ENCODE data around the gene STAU1. TPM values are rescaled to one million over a fixed set of nuclear protein-coding genes. Genes with fewer than 3 reads are reported as not detected.
"Not testable (repeated sequence)": the region's sequence is repeated elsewhere in the genome, so short reads cannot be mapped to it uniquely, and the experiment has no call there.

Gene STAU1, protein sequence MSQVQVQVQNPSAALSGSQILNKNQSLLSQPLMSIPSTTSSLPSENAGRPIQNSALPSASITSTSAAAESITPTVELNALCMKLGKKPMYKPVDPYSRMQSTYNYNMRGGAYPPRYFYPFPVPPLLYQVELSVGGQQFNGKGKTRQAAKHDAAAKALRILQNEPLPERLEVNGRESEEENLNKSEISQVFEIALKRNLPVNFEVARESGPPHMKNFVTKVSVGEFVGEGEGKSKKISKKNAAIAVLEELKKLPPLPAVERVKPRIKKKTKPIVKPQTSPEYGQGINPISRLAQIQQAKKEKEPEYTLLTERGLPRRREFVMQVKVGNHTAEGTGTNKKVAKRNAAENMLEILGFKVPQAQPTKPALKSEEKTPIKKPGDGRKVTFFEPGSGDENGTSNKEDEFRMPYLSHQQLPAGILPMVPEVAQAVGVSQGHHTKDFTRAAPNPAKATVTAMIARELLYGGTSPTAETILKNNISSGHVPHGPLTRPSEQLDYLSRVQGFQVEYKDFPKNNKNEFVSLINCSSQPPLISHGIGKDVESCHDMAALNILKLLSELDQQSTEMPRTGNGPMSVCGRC
- 80.1 TPM for polyA plus RNA-seq (2013, experiment 1 of 2; ENCODE audit: insufficient read length)
- polyA plus RNA-seq (2013, experiment 2 of 2; ENCODE audit: insufficient read length) = 79.0 TPM

GRCh38 chr20:49187851-49188641 lies at the start of gene STAU1:
TSS of gene STAU1 (minus strand) at chr20:49188334. CDS start at chr20:49166201, 22,133 bp downstream.
- peak; percentile 96 for DNase-seq

DNA sequence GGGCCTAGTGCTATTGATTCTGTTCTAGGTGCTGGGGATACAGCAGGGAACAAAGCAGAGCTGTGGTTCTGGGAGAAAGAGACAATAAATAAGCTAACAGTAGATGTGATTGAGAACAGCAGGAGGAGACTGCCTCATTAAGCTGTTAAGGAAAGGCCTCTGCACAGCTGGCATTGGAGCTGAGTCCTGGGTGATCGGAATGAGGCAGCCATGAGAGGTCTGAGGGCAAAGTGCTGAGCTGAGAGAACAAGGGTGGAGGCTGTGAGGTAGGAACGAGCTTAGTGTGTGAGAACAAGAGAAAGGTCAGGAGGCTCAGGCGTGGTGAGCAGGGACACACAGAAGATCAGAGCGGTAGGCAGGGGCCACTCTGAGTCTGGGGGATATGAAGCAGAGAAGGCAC lies 49.4 kb upstream of the STAU1 start:
- no peak for DNase-seq

DNA sequence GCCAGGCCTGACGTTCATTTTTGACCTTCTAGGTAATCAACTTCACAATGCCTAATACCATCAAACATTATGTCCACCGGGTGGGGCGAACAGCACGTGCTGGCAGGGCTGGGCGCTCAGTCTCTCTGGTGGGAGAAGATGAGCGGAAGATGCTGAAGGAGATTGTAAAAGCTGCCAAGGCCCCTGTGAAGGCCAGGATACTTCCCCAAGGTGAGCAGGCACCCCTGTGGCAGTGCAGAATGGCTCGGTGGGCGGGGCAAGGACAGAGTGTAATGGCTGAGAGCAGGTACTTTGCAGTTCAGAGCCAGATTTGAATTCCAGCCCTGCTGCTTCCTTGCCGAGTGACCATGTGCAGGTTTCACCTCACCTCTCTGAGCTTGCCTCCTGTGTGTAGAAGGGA lies 48.2 kb upstream of the STAU1 start:
- DNase-seq = no peak

DNA sequence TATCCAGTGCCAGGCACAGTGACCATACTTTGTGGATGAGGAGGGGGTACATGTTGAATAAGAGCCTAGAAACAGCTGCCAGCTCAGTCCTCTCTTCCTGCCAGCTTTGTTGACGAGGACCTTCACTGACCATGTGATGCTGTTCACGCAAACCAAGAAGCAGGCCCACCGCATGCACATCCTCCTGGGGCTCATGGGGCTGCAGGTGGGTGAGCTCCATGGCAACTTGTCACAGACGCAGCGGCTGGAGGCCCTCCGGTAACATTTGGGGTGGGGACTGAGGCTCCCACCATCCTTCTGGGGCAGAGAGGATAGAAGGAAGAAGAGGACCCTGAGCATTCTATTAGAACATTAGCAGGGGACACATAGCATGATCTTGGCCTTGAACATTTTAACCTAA lies 46.7 kb upstream of the STAU1 start:
- DNase-seq = no peak

DNA sequence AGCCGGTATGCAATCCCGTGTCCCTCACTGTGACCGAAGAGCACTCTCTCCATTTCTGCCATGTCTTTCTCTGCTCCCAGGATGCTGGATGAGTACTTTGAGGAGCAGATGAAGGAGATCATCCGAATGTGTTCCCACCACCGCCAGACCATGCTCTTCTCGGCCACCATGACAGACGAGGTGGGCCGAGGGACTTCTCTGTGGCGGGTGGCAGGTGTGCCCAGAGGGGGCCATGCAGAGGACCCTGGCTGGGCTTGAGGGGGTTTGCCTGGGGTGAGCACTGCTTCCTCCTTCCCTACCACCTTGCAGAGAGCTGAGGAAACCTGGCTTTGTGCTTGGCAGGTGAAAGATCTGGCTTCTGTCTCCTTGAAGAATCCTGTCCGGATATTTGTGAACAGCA lies 45.1 kb upstream of the STAU1 start:
- DNase-seq = no peak

GRCh38 chr20:49231471-49231870 lies 43.3 kb upstream of the STAU1 start:
- no peak for DNase-seq

GRCh38 chr20:49230561-49231133 lies 42.5 kb upstream of the STAU1 start:
- no peak for DNase-seq

- DNase-seq = no peak
Measured at GRCh38 chr20:49230021-49230420, 41.9 kb upstream of the STAU1 start.

- DNase-seq = no peak
Measured at GRCh38 chr20:49229381-49229780, 41.2 kb upstream of the STAU1 start.

DNA sequence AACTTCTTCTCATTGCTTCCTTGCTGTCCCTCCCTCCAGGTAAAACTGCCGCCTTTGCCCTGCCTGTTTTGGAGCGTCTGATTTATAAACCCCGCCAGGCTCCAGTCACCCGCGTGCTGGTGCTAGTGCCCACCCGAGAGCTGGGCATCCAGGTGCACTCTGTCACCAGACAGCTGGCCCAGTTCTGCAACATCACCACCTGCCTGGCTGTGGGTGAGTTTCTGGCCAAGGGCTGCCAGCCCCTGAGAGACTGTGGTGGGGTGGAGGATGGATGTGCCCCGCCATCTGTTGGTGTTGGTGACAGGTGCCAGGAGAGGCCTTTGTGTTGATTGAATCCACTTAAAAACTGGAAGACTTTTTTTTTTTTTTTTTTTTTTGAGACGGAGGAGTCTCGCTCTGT lies 40.5 kb upstream of the STAU1 start:
- no peak for DNase-seq

DNA sequence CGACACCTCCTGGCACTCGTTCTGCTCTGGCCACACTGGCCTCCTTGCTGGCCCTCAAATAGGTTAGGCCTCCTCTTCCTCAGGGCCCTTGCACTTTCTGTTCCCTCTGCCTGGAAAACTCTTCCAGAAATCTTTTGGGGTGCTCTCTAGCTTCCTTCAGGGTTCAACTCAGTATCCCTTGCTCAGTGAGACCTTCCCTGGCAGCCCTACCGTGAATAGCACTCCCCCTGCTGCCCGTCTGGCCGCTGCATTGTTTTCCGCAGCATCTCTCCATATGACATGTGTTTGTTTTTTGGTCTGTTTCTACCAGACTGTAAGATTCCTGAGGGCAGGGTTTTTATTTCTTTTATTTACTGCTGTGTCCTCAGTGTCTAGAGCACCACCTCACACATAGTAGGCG lies 37.8 kb upstream of the STAU1 start:
- DNase-seq = no peak

GRCh38 chr20:49219924-49220831 lies 32.0 kb upstream of the STAU1 start:
- DNase-seq = no peak

DNA sequence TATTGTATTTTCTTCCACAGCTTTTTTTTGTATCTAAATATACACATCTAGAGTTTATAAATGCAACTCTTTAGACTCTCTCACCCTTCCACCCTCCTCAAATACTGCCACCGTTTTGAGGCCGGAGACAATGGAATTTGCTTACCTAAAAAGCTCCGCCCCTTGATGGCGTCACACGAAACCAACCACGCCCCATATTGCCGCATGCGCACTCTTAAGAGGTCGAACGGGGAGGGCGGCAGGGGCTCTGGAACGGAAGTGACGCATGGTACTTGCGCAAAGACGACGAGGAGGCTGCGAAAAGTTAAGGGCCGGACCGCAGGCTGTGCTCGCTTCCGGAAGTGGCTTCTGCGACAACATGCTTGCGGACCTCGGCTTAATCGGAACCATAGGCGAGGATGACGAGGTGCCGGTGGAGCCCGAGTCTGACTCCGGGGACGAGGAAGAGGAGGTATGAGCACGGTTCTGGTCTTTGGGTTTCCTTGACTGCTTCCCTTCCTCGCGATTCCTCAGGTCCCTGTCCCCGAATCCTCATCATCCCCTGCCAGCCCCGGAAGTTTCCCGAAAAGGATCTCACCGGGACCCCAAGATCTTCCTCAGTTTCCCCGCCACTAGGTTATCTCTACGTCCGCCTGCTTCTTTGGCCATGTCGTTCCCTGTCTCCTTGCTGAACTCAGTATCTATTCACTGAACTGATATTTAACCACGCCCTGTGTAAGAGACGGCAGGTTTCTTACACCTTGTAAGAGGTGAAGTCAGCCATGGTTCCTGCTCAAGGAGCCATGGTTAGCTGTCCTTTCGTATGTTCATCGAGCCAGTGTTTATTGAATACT lies 31.2 kb upstream of the STAU1 start, which contains the start of gene DDX27:
Gene DDX27 (plus strand): TSS at position 326 of the 833 bp plus-strand sequence. CDS start 33 bp downstream, at position 359.
- DNase-seq = peak; percentile 98

DNA sequence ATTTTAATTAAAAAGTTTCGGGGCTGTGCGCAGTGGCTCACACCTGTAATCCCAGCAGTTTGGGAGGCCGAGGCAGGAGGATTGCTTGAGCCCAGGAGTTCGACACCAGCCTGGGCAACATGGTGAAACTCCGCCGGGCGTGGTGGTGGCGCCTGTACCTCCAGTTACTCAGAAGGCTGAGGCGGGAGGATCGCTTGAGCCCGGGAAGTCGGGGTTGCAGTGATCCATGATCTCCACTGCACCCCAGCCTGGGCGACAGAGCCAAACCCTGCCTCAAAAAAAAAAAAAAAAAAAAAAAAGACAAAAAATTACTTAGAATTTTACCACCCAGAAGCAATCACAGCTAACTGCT lies 30.6 kb upstream of the STAU1 start:
- not testable (repeated sequence) for DNase-seq

GRCh38 chr20:49216991-49217578 lies 29.0 kb upstream of the STAU1 start:
- DNase-seq = peak; percentile 86

DNA sequence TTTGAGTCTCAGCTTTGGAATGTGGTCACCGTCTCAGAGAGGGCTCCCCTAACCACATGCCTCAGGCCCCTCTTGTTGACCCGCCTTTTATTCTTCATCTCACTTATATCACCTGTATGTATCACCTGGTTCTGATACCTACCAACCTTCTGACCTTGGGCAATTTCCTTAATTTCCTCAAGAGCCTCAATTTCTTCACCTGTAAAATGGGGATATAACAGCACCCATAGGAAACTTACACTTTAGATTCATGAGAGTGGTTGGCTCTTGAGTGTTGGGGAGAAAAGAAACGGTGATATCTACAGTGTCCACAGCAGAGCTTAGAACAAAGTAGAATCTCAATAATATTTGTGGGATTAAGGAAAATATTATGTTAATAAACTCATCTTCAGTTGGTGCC lies 27.1 kb upstream of the STAU1 start:
- no peak for DNase-seq

- DNase-seq = no peak
Measured at GRCh38 chr20:49214571-49214970, 26.4 kb upstream of the STAU1 start.

DNA sequence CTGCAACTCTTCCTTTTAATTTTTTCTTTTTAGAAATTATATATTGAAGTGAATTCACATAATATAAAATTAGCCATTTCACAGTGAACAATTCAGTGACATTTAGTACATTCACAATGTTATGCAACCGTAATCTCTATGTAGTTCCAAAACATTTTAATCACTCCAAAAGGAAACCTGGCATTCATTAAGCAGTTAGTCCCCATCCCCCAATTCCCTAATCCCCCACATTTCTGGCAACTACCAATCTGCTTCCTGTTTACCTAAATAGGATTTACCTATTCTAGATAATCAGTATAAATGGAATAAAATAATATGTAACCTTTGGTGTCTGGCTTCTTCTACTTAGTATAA lies 22.6 kb upstream of the STAU1 start:
- DNase-seq = no peak

DNA sequence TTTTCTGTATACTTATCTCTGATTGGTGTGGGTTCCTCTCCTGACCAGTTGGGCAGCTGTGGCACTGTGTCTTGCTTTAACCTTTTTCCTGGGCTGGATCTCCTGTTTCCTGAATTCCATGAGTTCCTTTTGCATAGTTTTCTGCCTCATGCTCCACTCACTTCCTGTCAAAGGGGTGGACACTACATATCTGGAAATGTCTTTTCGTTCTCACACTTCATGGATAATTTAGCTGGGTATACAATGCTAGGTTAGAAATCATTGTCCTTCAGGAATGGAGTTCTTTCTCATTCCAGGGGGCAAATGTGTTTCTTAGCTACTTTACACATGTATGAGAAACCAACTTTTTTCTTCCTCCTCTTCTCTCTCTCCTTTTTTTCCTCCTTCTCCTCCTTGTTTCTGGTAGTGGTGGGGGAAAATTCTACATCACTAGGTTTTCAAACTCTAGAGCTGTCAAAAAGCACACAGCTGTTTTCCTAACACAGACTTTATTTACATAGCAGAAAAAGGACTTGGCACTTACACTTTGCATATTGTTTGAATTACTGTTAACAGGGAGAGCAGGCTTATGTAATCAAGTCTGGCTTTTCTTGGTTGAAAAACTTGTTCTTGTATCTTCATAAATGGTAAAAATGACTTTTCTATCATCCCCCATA lies 22.1 kb upstream of the STAU1 start:
- peak; percentile 20 for DNase-seq

GRCh38 chr20:49207076-49207475 lies 18.9 kb upstream of the STAU1 start:
- DNase-seq = no peak
